ENCODE results near the gene P2RX6. TPM values are rescaled to one million over a fixed set of nuclear protein-coding genes. Genes with fewer than 3 reads are reported as not detected.
"Not testable (repeated sequence)": the region's sequence is repeated elsewhere in the genome, so short reads cannot be mapped to it uniquely, and the experiment has no call there.

The P2RX6 gene
- total RNA-seq, 2 donors from 2014 or later = 0.29 to 0.30 TPM

DNA sequence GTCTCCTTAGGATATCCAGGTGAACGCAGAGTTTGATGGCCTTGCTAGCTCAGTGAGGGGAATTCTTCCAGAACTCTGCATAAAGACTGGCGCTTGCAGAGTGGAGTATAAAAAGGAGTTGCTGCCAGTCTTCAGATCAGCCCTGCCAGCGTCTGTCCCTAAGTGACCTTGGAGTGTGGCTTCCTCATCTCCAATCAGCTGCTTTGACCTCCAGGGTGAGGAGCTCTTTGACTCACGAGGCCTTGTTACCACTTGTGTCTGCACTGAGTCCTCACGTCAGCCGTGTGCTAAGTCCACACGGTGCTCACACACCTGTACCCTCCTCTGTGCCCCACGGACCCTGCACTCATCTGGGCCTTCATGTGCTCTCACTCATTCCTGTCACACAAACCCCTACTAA is 45.4 kb downstream of the P2RX6 start:
- DNase-seq; H3K4me3 Mint-ChIP-seq; H3K9me3 Mint-ChIP-seq; H3K36me3 Mint-ChIP-seq (ENCODE audit: insufficient read depth in 2 of 2); H3K27ac Mint-ChIP-seq; ATAC-seq (replicated peaks in 1 of 2): not testable (repeated sequence)
- Mint-ChIP-seq H3K27me3 (ENCODE audit: low read depth) (peaks cover 11% of the 10 kb centered on the region), H3K4me1 (ENCODE audit: low read depth) (peaks cover 16% of the 10 kb centered on the region)

DNA sequence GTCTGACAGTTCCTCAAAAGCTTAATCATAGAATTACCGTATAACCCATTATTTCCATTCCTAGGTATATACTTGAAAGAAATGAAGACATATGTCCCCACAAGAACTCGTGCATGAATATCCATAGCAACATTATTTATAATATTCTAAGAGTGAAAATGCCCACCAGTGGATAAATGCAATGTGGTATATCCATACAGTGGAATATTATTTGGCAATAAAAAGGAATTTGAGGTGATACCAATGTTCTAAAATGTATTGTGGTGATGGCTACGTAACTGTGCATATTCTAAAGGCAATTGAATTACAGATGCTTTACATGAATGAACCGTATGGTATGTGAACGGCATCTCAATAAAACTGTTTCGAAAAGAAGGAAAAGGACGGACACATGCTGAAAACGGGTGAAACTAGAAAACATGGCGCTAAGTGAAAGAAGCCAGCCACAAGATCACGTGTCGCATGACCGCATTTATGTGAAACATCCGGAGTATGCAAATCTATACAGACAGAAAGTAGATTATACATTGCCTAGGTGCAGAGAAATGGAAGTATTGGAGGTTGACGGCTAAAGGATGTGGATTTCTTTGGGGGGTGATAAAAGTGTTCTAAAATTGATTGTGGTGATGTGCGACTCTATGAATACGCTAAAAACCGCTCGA is 46.8 kb downstream of the P2RX6 start:
- H3K36me3 Mint-ChIP-seq (ENCODE audit: insufficient read depth in 2 of 2); ATAC-seq (replicated peaks in 1 of 2); H3K27ac Mint-ChIP-seq; H3K4me3 Mint-ChIP-seq; H3K9me3 Mint-ChIP-seq; H3K27me3 Mint-ChIP-seq (ENCODE audit: low read depth); H3K4me1 Mint-ChIP-seq (ENCODE audit: low read depth); DNase-seq: not testable (repeated sequence)

DNA sequence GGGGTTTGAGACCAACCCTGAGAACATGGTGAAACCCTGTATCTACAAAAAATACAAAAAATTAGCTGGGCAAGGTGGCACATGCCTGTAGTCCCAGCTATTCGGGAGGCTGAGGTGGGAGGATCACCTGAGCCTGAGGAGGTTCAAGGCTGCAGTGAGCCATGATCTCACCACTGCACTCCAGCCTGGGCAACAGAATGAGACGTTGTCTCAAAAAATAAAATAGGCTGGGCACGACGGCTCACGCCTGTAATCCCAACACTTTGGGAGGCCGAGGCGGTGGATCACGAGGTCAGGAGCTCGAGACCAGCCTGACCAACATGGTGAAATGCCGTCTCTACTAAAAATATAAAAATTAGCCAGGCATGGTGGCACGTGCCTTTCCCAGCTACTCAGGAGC is 49.5 kb downstream of the P2RX6 start:
- not testable (repeated sequence) for DNase-seq; H3K36me3 Mint-ChIP-seq (ENCODE audit: insufficient read depth in 2 of 2); H3K27ac Mint-ChIP-seq; H3K27me3 Mint-ChIP-seq (ENCODE audit: low read depth); H3K9me3 Mint-ChIP-seq; H3K4me1 Mint-ChIP-seq (ENCODE audit: low read depth); ATAC-seq (replicated peaks in 1 of 2); H3K4me3 Mint-ChIP-seq

DNA sequence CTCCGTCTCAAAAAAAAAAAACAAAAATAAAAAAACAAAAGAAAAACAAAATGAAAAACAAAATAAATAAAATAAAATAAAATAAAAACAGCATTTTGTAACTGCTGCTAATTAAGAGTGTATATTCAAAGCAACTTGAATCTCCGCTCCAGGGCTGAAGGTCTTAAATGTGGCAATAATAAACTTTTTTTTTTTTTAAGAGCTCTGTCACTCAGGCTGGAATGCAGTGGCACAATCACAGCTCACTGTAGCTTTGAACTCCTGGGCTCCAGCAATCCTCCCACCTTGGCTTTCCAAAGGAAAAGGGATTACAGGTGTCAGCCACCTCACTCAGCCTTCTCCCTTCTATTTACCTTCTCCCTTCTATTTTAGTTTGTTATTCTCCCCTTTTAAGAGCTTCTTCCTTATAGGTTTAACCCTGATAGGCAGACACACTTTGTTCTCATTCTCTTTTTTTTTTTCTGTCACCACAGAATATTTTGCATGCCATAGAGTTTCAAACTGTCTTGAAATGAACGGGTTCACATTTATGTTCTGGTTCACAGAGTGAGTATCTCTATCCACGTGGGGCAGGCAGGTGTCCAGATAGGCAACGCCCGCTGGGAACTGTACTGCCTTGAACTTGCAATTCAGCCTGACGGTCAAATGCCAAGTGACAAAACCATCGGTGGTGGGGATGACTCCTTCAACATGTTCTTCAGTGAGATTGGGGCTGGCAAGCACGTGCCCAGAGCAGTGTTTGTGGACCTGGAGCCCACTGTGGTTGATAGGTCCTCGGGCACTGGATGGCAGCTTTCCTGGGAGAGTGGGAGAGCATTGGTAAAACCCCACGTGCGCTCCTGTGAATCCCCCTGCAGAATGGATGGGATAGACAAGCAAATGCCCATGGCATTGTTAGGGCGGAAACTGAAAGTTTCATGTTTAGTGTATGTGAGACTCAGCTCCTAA is 50.2 kb downstream of the P2RX6 start:
- H3K27ac Mint-ChIP-seq = peak overlapping the region; percentile 73
- H3K4me1 Mint-ChIP-seq (ENCODE audit: low read depth) = peaks cover 7% of the 10 kb centered on the region
- H3K4me3 Mint-ChIP-seq = no peak overlapping the region

DNA sequence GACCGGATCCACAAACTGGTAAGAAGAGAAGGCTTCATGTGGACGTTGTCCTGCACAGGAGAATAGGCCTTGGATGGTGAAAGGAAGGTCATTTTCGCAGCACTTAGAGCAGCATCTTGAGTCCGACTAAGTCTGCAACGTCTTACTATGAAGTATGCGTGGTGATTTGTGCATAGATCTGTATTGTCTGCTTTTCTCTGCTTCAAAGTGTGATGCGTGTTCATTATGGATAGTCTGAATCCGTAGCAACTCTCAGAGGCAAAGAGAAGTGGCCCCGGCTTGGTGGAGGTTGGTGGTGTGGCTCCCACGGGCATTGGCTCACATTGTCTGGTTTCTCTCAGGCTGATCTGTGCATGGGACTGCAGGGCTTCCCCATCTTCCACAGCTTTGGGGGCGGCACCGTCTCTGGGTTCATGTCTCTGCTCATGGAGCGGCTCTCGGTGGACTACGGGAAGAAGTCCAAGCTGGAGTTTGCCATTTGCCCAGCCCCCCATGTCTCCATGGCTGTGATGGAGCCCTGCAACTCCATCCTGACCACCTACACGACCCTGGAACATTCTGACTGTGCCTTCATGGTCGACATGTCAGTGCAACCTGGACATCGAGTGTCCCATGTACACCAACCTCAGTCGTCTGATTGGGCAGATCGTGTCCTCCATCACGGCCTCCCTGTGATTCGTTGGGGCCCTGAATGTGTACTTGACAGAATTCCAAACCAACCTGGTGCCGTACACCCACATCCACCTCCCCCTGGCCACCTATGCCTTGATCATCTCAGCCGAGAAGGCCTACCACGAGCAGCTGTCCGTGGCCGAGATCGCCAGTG is 52.3 kb downstream of the P2RX6 start:
- Mint-ChIP-seq H3K9me3 (no peaks in the 10 kb centered on the region), H3K27me3 (ENCODE audit: low read depth) (no peaks in the 10 kb centered on the region), H3K36me3 (ENCODE audit: insufficient read depth in 2 of 2) (no peaks in the 10 kb centered on the region), H3K4me3 (no peak overlapping the region), H3K27ac (no peak overlapping the region), H3K4me1 (ENCODE audit: low read depth) (peaks cover 7% of the 10 kb centered on the region)
- ATAC-seq (replicated peaks in 1 of 2) (no peak), DNase-seq (no peak)

More for the DNA sequence above, 50.2 kb downstream of the P2RX6 start:
- ATAC-seq (replicated peaks in 1 of 2) = no peak
- no peaks in the 10 kb centered on the region for H3K9me3 Mint-ChIP-seq
- no peak for DNase-seq
- H3K36me3 Mint-ChIP-seq (ENCODE audit: insufficient read depth in 2 of 2) = no peaks in the 10 kb centered on the region
- no peaks in the 10 kb centered on the region for H3K27me3 Mint-ChIP-seq (ENCODE audit: low read depth)

DNA sequence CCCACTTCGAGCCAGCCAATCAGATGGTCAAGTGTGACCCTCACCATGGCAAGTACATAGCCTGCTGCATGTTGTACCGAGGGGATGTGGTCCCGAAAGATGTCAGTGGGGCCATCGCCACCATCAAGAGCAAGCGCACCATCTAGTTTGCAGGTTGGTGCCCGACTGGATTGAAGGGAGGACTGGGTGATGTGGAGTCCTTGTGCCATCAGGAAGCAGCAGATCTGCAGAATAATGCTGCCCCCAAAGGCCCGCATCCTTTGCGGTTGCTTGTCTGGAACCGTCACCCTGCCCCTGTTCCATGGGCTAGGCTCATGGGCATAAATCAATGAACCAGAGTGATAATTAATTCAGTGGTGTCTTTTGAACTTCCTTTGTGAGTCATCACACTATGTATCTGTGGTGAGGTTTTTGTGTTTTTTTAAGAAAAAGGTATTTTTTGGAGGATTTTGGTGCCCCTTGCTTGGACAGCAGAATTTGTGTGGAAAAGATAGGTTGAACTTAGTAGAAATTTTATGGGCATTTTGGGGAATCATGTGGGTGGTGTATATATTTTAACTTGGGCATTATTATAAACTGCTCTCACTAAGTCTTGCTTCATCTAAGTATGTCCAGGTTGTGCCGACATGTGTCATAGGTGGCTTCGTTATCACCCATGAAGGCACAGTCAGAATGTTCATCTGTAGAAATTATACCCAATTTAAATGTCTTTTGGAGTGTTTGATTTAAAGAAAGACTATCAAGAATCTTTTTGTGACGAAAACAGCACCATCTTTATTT is 53.1 kb downstream of the P2RX6 start:
- Mint-ChIP-seq H3K36me3 (ENCODE audit: insufficient read depth in 2 of 2) (no peaks in the 10 kb centered on the region), H3K27me3 (ENCODE audit: low read depth) (no peaks in the 10 kb centered on the region), H3K9me3 (no peaks in the 10 kb centered on the region), H3K27ac (no peak overlapping the region), H3K4me3 (no peak overlapping the region), H3K4me1 (ENCODE audit: low read depth) (peaks cover 7% of the 10 kb centered on the region)
- ATAC-seq (replicated peaks in 1 of 2) (no peak), DNase-seq (no peak)

DNA sequence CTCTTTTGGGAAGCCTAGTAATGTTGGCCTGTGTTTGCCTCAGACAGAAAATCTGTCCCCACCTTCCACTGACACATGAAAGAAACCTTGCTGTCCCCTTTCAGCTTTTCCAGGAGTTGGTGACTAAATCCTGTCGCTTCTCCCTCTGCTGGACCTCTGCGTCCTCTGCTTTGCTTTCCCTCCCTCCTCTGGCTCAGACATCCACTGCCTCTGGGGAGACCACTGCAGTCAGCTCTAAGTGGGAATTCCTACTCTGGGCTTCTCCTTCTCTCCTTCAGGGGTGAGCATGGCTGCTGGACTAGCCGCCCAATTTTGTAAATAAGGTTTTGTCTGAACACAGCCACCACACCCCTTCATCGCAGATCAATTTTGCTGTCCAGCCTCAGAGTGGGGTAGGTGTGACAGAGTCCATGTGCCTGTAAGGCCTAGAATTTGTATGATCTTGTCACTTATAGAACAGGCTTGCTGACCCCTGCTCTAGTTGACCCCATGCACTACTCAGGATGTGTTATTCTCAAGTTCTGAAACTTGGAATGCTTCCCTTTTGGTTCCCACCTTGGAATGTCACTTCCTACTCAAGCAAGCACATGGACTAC is 53.8 kb downstream of the P2RX6 start:
- DNase-seq (no peak), ATAC-seq (replicated peaks in 1 of 2) (no peak)
- no peak overlapping the region for H3K27ac Mint-ChIP-seq
- H3K27me3 Mint-ChIP-seq (ENCODE audit: low read depth) = no peaks in the 10 kb centered on the region
- H3K36me3 Mint-ChIP-seq (ENCODE audit: insufficient read depth in 2 of 2) = no peaks in the 10 kb centered on the region
- no peak overlapping the region for H3K4me3 Mint-ChIP-seq
- H3K4me1 Mint-ChIP-seq (ENCODE audit: low read depth) = peaks cover 7% of the 10 kb centered on the region
- H3K9me3 Mint-ChIP-seq = no peaks in the 10 kb centered on the region

DNA sequence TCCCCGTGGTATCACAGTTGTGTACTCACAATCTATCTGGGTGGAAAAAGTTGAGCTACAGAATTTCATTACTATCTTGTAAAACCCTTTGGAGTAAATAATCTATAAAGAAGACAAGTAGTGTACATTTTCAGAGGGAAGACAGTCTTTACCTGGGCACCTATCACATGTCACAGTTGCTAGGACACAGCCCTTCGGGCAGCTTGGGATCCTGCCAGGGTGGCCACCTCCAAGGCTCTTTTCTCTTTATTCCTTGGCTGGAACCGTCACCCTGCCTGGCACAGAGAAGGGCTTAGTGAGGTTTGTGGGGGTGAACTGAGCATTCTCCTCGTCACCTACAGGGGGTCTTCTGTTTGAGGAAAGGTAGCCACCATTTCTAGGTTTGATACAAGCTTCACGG is 54.4 kb downstream of the P2RX6 start:
- H3K27me3 Mint-ChIP-seq (ENCODE audit: low read depth) = no peaks in the 10 kb centered on the region
- H3K9me3 Mint-ChIP-seq = no peaks in the 10 kb centered on the region
- H3K4me3 Mint-ChIP-seq = no peak overlapping the region
- DNase-seq = no peak
- H3K36me3 Mint-ChIP-seq (ENCODE audit: insufficient read depth in 2 of 2) = no peaks in the 10 kb centered on the region
- no peak for ATAC-seq (replicated peaks in 1 of 2)
- peaks cover 7% of the 10 kb centered on the region for H3K4me1 Mint-ChIP-seq (ENCODE audit: low read depth)
- no peak overlapping the region for H3K27ac Mint-ChIP-seq

DNA sequence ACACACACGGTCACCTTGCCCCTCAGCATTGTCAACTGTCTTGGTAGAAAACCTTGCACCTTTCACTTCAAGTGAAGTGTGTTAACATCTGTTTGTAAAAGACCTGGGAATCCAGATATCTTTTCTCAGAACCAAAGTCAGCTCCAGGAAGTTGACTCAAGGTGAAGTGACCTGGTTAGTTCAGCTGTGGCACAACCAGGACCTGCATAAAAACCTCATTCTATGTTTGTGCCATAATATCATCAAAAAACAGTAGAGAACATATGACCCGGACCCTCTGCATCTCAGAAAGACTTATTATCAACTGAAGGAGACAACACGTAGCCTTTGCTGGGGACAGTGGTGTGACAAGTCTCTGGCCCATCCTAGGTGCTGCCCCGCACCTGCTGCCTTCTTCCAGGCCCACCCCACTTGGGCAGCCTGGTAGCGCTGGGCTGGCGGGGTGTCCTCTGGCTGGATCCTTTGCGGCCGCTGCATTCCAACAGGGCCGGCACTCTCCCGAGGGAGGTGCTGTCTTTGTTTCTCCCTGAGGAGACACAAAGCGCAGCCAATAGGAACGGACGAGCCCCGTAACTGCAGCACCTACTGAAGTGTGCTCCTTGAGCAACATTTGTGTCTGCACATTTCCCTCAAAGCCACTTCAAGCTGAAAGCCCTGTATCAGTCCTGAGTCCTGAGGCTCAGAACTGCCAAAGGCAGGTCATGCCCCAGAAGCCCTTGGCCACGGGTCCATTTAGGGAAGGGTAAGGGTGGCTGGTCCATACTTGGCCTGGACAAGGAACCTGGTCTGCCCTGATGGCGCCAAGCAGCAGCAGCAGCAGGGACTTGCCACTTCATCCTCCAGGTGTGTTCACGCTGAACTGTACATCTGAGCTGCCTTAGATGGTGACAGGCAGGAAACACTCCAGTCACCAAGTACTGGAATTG is 56.0 kb downstream of the P2RX6 start:
- no peaks in the 10 kb centered on the region for H3K36me3 Mint-ChIP-seq (ENCODE audit: insufficient read depth in 2 of 2)
- no peaks in the 10 kb centered on the region for H3K9me3 Mint-ChIP-seq
- no peaks in the 10 kb centered on the region for H3K27me3 Mint-ChIP-seq (ENCODE audit: low read depth)
- peaks cover 7% of the 10 kb centered on the region for H3K4me1 Mint-ChIP-seq (ENCODE audit: low read depth)
- DNase-seq (no peak), ATAC-seq (replicated peaks in 1 of 2) (no peak)
- no peak overlapping the region for H3K27ac Mint-ChIP-seq
- no peak overlapping the region for H3K4me3 Mint-ChIP-seq

DNA sequence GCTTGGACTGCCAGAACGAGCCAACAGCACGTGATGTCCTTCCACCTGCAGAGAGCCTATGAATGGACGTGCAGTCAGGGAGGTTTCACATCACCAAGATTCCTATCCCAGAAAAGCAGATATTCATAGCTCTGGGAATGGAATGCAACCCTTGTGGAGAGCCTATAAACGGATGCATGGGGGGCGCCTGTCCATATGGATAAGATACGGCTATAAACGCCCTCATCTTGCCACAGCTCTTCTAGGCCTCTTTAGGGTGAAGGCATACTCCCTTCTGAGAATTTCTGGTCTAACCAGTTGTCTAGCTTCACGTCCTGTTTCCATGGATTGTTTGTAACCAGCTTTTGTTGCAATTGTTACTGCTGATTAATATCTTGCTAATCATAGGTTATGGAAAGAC is 56.8 kb downstream of the P2RX6 start:
- not testable (repeated sequence) for H3K9me3 Mint-ChIP-seq; H3K27ac Mint-ChIP-seq; H3K36me3 Mint-ChIP-seq (ENCODE audit: insufficient read depth in 2 of 2); H3K27me3 Mint-ChIP-seq (ENCODE audit: low read depth); DNase-seq; H3K4me1 Mint-ChIP-seq (ENCODE audit: low read depth); ATAC-seq (replicated peaks in 1 of 2); H3K4me3 Mint-ChIP-seq

DNA sequence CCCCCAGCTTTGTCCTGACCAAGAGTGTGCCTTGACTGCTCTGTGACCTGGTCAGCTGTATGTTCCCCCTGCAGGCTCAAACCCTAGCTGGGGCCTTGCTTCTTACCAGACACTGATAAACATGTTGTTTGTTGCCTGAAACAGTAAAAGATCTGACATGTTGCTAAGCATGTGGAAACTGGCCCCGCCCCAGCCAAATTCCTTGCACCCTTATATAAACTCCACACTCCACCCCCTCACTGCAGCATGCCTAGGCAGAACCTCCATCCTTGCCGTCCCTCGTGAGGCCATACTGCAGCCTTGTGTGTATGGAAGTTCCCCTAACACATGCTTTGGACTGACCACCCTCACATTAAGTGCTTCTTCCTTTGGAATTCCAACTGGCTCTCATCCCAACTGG is 58.1 kb downstream of the P2RX6 start:
- Mint-ChIP-seq H3K27ac (no peak overlapping the region), H3K4me1 (ENCODE audit: low read depth) (peaks cover 6% of the 10 kb centered on the region), H3K27me3 (ENCODE audit: low read depth) (no peaks in the 10 kb centered on the region), H3K9me3 (no peaks in the 10 kb centered on the region), H3K4me3 (no peak overlapping the region), H3K36me3 (ENCODE audit: insufficient read depth in 2 of 2) (no peaks in the 10 kb centered on the region)
- no peak for ATAC-seq (replicated peaks in 1 of 2)
- no peak for DNase-seq
